HG02571 (cell line): ENCODE measurements around the gene ATP10B.
A peak's percentile ranks its signal among the peaks of the same experiment; 100 is the strongest.
"Not testable (repeated sequence)": the region's sequence is repeated elsewhere in the genome, so short reads cannot be mapped to it uniquely, and the experiment has no call there.

Experiments
- ATAC-seq: cut with Tn5 transposase; IDR thresholded peaks from one replicate; pipeline ENCODE4 v1.9.1; 2021; ENCODE audit warnings: mild to moderate bottlenecking, moderate library complexity; ENCODE audit not compliant: unreplicated experiment

Gene ATP10B

GRCh38 chr5:160852049-160852448 is at the start of gene ATP10B:
ATP10B (minus strand) TSS chr5:160852211; CDS start chr5:160688074, 164,137 bp downstream.
- ATAC-seq, result no peak

GRCh38 chr5:160901656-160902055 is 49.6 kb upstream of the ATP10B start:
- no peak for ATAC-seq

- no peak for ATAC-seq
Observed at GRCh38 chr5:160899735-160900134, 47.7 kb upstream of the ATP10B start.

GRCh38 chr5:160893180-160893964 is 41.4 kb upstream of the ATP10B start:
- not testable (repeated sequence) for ATAC-seq

GRCh38 chr5:160887780-160888179 is 35.8 kb upstream of the ATP10B start:
- no peak for ATAC-seq

GRCh38 chr5:160873560-160874200 is 21.7 kb upstream of the ATP10B start:
- not testable (repeated sequence) for ATAC-seq

- no peak for ATAC-seq
Observed at GRCh38 chr5:160869989-160870521, 18.0 kb upstream of the ATP10B start.

GRCh38 chr5:160867976-160868375 is 16.0 kb upstream of the ATP10B start:
- no peak for ATAC-seq

- ATAC-seq, result no peak
Observed at GRCh38 chr5:160851451-160851850, 560 bp downstream of the ATP10B start.

- ATAC-seq, result no peak
Observed at GRCh38 chr5:160850421-160850820, 1.6 kb downstream of the ATP10B start.

- no peak for ATAC-seq
Observed at GRCh38 chr5:160847526-160848085, 4.4 kb downstream of the ATP10B start.

GRCh38 chr5:160846642-160847041 is 5.4 kb downstream of the ATP10B start:
- no peak for ATAC-seq

GRCh38 chr5:160844177-160844576 is 7.8 kb downstream of the ATP10B start:
- no peak for ATAC-seq

- peak; percentile 91 for ATAC-seq
Observed at GRCh38 chr5:160843240-160843639, 8.8 kb downstream of the ATP10B start.

- ATAC-seq, result no peak
Observed at GRCh38 chr5:160837749-160838593, 14.0 kb downstream of the ATP10B start.

GRCh38 chr5:160837211-160837610 is 14.8 kb downstream of the ATP10B start:
- no peak for ATAC-seq

GRCh38 chr5:160835818-160836528 is 16.0 kb downstream of the ATP10B start:
- ATAC-seq, result no peak

- no peak for ATAC-seq
Observed at GRCh38 chr5:160835376-160835775, 16.6 kb downstream of the ATP10B start.

- ATAC-seq, result no peak
Observed at GRCh38 chr5:160833806-160834205, 18.2 kb downstream of the ATP10B start.

- ATAC-seq, result no peak
Observed at GRCh38 chr5:160831801-160832200, 20.2 kb downstream of the ATP10B start.
